HG02938 (cell line): ENCODE measurements around the gene TM7SF3.
"Not testable (repeated sequence)": the region's sequence is repeated elsewhere in the genome, so short reads cannot be mapped to it uniquely, and the experiment has no call there.

Experiments
- ATAC-seq: cut with Tn5 transposase; IDR thresholded peaks from one replicate; pipeline ENCODE4 v1.9.1; 2021; ENCODE audit warnings: mild to moderate bottlenecking, moderate library complexity; ENCODE audit not compliant: unreplicated experiment

Gene TM7SF3

GRCh38 chr12:26979733-26980132 is 34.5 kb downstream of the TM7SF3 start:
- ATAC-seq = no peak

- no peak for ATAC-seq
Observed at GRCh38 chr12:26978801-26979200, 35.4 kb downstream of the TM7SF3 start.

- no peak for ATAC-seq
Observed at GRCh38 chr12:26976687-26977086, 37.5 kb downstream of the TM7SF3 start.

- peak; percentile 95 for ATAC-seq
Observed at GRCh38 chr12:26971963-26972362, 42.2 kb downstream of the TM7SF3 start.

- no peak for ATAC-seq
Observed at GRCh38 chr12:26970136-26970535, 44.0 kb downstream of the TM7SF3 start.

GRCh38 chr12:26966842-26967241 is 47.3 kb downstream of the TM7SF3 start:
- ATAC-seq = no peak

- ATAC-seq = no peak
Observed at GRCh38 chr12:26963413-26963812, 50.8 kb downstream of the TM7SF3 start.

- no peak for ATAC-seq
Observed at GRCh38 chr12:26961803-26962202, 52.4 kb downstream of the TM7SF3 start.

GRCh38 chr12:26961391-26961790 is 52.8 kb downstream of the TM7SF3 start:
- ATAC-seq = not testable (repeated sequence)

GRCh38 chr12:26954027-26954426 is 60.2 kb downstream of the TM7SF3 start:
- ATAC-seq = no peak

GRCh38 chr12:26953447-26953846 is 60.7 kb downstream of the TM7SF3 start:
- no peak for ATAC-seq

- no peak for ATAC-seq
Observed at GRCh38 chr12:26948309-26948708, 65.9 kb downstream of the TM7SF3 start.

GRCh38 chr12:26941215-26941594 is 73.0 kb downstream of the TM7SF3 start:
- no peak for ATAC-seq

- ATAC-seq = no peak
Observed at GRCh38 chr12:26940516-26941214, 73.5 kb downstream of the TM7SF3 start.

GRCh38 chr12:26939953-26940352 is 74.2 kb downstream of the TM7SF3 start:
- ATAC-seq = no peak

GRCh38 chr12:26939192-26939832 is 74.9 kb downstream of the TM7SF3 start:
- no peak for ATAC-seq

GRCh38 chr12:26938701-26939062 is 75.5 kb downstream of the TM7SF3 start:
- peak; percentile 8 for ATAC-seq

GRCh38 chr12:26937863-26938700 is 76.1 kb downstream of the TM7SF3 start, which contains the start of the genes FGFR1OP2 and INTS13:
Gene FGFR1OP2 (plus strand): TSS chr12:26938470. CDS start chr12:26954159, 15,689 bp downstream.
Gene INTS13 (minus strand): TSS chr12:26937981. CDS start chr12:26936803, 1,178 bp downstream.
- peak; percentile 84 for ATAC-seq

GRCh38 chr12:26937443-26937862 is 76.7 kb downstream of the TM7SF3 start:
- no peak for ATAC-seq

- ATAC-seq = no peak
Observed at GRCh38 chr12:26936559-26937442, 77.4 kb downstream of the TM7SF3 start.
